PFSK-1 (cell line): ENCODE measurements around the gene CLMN.

Experiments
- FOXP2 ChIP-seq: optimal IDR thresholded peaks from 2 replicates; pipeline ENCODE3; 2011; ENCODE audit warnings: borderline replicate concordance, control low read depth, inconsistent platforms; ENCODE audit not compliant: insufficient read depth; ENCODE audit errors: extremely low read length, extremely low read depth
- POLR2AphosphoS5 ChIP-seq: IDR thresholded peaks from 2 replicates; pipeline ENCODE4 v1.6.1; 2012; ENCODE audit warnings: low read depth, mild to moderate bottlenecking, control low read depth, low read length, moderate library complexity
- SIN3A ChIP-seq: IDR thresholded peaks from 2 replicates; pipeline ENCODE4 v1.6.1; 2012; ENCODE audit warnings: mild to moderate bottlenecking, low read length, moderate library complexity, borderline replicate concordance; ENCODE audit not compliant: insufficient read depth
- TAF1 ChIP-seq: IDR thresholded peaks from 2 replicates; pipeline ENCODE4 v1.6.1; 2012; ENCODE audit warnings: low read length, control low read depth, borderline replicate concordance; ENCODE audit not compliant: insufficient read depth
- TF ChIP-seq, protein P1 (sequence below), 2 experiments: IDR thresholded peaks; 2 replicates each; pipeline versions ENCODE4 v1.6.1 to v1.8.0; 2011 to 2012; ENCODE audit warnings: low read depth in 2 of 2, low read length in 2 of 2, control low read depth in 1 of 2, inconsistent platforms in 1 of 2, mild to moderate bottlenecking in 1 of 2, moderate library complexity in 1 of 2; ENCODE audit not compliant: insufficient read depth in 1 of 2

The CLMN gene

DNA sequence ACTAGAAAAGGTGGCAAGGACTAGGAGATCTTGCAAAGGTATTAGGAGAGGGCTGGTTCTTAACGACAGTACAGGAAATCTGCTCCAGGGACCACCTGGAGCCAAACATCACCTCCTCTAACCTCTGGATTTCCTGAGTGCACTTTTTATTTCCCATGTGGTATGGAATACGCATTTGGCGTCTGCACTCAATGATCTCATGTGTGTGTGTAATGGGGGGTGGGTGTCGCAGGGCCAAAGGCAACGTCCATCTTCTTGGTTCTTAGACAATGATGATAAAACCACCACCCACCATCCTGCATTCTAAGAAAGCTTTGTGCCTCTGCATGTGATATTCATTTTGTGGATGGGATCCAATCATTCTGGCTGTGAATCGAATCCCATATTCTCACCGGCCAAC is 68.8 kb downstream of the CLMN start:
- TF ChIP-seq TAF1 = no peak
- TF ChIP-seq, protein P1, sequence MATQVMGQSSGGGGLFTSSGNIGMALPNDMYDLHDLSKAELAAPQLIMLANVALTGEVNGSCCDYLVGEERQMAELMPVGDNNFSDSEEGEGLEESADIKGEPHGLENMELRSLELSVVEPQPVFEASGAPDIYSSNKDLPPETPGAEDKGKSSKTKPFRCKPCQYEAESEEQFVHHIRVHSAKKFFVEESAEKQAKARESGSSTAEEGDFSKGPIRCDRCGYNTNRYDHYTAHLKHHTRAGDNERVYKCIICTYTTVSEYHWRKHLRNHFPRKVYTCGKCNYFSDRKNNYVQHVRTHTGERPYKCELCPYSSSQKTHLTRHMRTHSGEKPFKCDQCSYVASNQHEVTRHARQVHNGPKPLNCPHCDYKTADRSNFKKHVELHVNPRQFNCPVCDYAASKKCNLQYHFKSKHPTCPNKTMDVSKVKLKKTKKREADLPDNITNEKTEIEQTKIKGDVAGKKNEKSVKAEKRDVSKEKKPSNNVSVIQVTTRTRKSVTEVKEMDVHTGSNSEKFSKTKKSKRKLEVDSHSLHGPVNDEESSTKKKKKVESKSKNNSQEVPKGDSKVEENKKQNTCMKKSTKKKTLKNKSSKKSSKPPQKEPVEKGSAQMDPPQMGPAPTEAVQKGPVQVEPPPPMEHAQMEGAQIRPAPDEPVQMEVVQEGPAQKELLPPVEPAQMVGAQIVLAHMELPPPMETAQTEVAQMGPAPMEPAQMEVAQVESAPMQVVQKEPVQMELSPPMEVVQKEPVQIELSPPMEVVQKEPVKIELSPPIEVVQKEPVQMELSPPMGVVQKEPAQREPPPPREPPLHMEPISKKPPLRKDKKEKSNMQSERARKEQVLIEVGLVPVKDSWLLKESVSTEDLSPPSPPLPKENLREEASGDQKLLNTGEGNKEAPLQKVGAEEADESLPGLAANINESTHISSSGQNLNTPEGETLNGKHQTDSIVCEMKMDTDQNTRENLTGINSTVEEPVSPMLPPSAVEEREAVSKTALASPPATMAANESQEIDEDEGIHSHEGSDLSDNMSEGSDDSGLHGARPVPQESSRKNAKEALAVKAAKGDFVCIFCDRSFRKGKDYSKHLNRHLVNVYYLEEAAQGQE (IDR thresholded peaks at IDR 0.05; ENCODE audit: insufficient read depth in 1 of 2, low read depth in 2 of 2, low read length in 2 of 2) = no peak
- TF ChIP-seq POLR2AphosphoS5 = no peak
- no peak for TF ChIP-seq SIN3A
- no peak for TF ChIP-seq FOXP2

DNA sequence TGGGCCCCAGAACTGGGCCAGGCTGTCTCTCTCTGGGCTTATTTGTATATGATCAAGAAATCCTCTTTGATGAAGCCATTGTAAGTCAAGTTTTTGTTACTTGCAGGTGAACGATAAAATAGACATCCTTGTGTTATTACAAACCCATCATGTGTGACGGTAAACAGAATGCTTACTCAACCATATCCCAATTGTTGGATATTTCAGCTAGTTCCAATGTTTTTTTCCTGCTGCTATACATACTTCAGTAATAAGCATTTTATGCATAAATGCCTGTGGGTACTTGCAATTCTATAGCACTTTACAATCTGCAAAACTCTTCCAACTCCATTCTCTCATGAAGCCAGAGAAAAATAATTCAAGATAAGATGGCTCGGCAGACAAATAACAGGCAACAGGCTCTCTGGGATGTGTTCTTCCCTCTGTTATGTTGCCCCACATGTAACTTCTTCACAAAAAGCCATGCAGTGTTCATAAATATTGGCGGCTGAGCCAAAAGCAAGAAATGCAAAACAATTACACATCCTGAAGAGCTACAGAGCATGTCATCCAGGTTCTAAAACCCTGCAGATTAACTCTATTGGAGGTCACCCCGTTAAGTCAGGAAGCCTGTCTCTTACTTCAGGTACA is 69.5 kb downstream of the CLMN start:
- no peak for TF ChIP-seq SIN3A
- TF ChIP-seq, protein P1 (IDR thresholded peaks at IDR 0.05; ENCODE audit: insufficient read depth in 1 of 2, low read depth in 2 of 2, low read length in 2 of 2) = no peak
- no peak for TF ChIP-seq TAF1
- TF ChIP-seq FOXP2 = no peak
- no peak for TF ChIP-seq POLR2AphosphoS5

DNA sequence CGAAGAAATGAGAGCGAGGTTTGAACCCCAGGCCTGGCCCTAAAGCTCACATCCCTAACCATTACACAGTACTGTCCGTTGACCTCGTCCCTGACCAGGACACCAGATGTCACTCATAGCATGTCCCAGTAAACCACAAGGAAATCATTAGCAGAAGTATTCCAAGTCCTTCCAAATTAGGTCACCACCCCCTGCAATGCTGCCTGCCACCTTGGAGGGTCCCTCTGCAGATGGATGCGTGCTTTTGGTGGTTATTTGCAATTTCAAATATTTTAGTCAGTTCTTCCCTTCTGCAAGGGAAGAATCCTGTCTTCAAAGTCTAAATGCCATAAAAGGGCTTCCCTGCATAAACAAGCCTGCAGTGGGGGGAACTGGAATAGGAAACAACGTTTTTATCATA is 71.3 kb downstream of the CLMN start:
- no peak for TF ChIP-seq TAF1
- TF ChIP-seq FOXP2 = no peak
- no peak for TF ChIP-seq SIN3A

GRCh38 chr14:95246870-95247269 is 72.8 kb downstream of the CLMN start:
- no peak for TF ChIP-seq TAF1
- TF ChIP-seq, protein P1 (IDR thresholded peaks at IDR 0.05; ENCODE audit: insufficient read depth in 1 of 2, low read depth in 2 of 2, low read length in 2 of 2) = no peak
- no peak for TF ChIP-seq FOXP2

DNA sequence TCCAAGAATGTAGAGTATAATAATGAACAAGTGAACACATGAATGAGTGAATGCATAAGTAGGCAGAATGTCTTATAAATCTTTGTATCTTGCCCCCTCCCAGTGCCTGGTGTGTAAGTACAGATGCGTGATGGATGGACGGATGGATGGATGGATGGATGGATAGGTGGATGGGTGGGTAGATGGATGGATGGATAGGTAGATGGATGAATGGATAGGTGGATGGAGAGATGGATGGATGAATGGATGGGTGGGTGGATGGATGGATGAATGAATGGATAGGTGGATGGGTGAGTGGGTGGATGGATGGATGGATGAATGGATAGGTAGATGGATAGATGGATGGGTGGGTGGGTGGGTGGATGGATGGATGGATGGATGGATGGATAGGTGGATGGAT is 74.4 kb downstream of the CLMN start:
- no peak for TF ChIP-seq POLR2AphosphoS5
- no peak for TF ChIP-seq TAF1
- no peak for TF ChIP-seq FOXP2
- no peak for TF ChIP-seq SIN3A
- TF ChIP-seq, protein P1 (IDR thresholded peaks at IDR 0.05; ENCODE audit: insufficient read depth in 1 of 2, low read depth in 2 of 2, low read length in 2 of 2) = no peak
